Suppressor macrophage treated with lipopolysaccharide for 4 hours (primary cell): ENCODE results near the gene ABCA3.
A peak's percentile ranks its signal among the peaks of the same experiment; 100 is the strongest.
"Not testable (repeated sequence)": the region's sequence is repeated elsewhere in the genome, so short reads cannot be mapped to it uniquely, and the experiment has no call there.

Experiments used
- DNase-seq: peaks from one replicate; pipeline ENCODE4 v3.0.0-alpha.2; 2020

ABCA3 gene

GRCh38 chr16:2278956-2279800 is 61.4 kb downstream of the ABCA3 start:
- no peak for DNase-seq

- DNase-seq: no peak
Measured at GRCh38 chr16:2278272-2278608, 62.3 kb downstream of the ABCA3 start.

GRCh38 chr16:2277466-2278271 is 62.9 kb downstream of the ABCA3 start:
- no peak for DNase-seq

- no peak for DNase-seq
Measured at GRCh38 chr16:2276368-2277195, 63.9 kb downstream of the ABCA3 start.

- no peak for DNase-seq
Measured at GRCh38 chr16:2275476-2276367, 64.8 kb downstream of the ABCA3 start.

- no peak for DNase-seq
Measured at GRCh38 chr16:2273931-2274330, 66.6 kb downstream of the ABCA3 start.

GRCh38 chr16:2273484-2273883 is 67.0 kb downstream of the ABCA3 start:
- DNase-seq: no peak

- DNase-seq: no peak
Measured at GRCh38 chr16:2271848-2272461, 68.6 kb downstream of the ABCA3 start.

- no peak for DNase-seq
Measured at GRCh38 chr16:2270588-2271470, 69.7 kb downstream of the ABCA3 start.

GRCh38 chr16:2270070-2270462 is 70.5 kb downstream of the ABCA3 start:
- no peak for DNase-seq

GRCh38 chr16:2267913-2268666 is 72.4 kb downstream of the ABCA3 start, which contains the start of gene RNPS1:
Gene RNPS1, minus strand, starts transcription at chr16:2268126. Its CDS starts 3,483 bp downstream, at chr16:2264643.
- peak; percentile 98 for DNase-seq

- DNase-seq: not testable (repeated sequence)
Measured at GRCh38 chr16:2267505-2267912, 73.0 kb downstream of the ABCA3 start.

- DNase-seq: peak; percentile 5
Measured at GRCh38 chr16:2266887-2267286, 73.6 kb downstream of the ABCA3 start.

GRCh38 chr16:2263026-2263425 is 77.5 kb downstream of the ABCA3 start:
- not testable (repeated sequence) for DNase-seq

GRCh38 chr16:2260250-2260649 is 80.3 kb downstream of the ABCA3 start:
- DNase-seq: no peak

- DNase-seq: not testable (repeated sequence)
Measured at GRCh38 chr16:2258530-2258929, 82.0 kb downstream of the ABCA3 start.

GRCh38 chr16:2257726-2258125 is 82.8 kb downstream of the ABCA3 start:
- DNase-seq: no peak

GRCh38 chr16:2256531-2257140 is 83.9 kb downstream of the ABCA3 start:
- no peak for DNase-seq

- no peak for DNase-seq
Measured at GRCh38 chr16:2253293-2253692, 87.2 kb downstream of the ABCA3 start.
